Measurements from ENCODE around the gene TBX2. TPM values are rescaled to one million over a fixed set of nuclear protein-coding genes. Genes with fewer than 3 reads are reported as not detected.

Gene TBX2
- total RNA-seq, 6 donors from 2014 or later, result 22.4 to 130 (median 92.7) TPM

DNA sequence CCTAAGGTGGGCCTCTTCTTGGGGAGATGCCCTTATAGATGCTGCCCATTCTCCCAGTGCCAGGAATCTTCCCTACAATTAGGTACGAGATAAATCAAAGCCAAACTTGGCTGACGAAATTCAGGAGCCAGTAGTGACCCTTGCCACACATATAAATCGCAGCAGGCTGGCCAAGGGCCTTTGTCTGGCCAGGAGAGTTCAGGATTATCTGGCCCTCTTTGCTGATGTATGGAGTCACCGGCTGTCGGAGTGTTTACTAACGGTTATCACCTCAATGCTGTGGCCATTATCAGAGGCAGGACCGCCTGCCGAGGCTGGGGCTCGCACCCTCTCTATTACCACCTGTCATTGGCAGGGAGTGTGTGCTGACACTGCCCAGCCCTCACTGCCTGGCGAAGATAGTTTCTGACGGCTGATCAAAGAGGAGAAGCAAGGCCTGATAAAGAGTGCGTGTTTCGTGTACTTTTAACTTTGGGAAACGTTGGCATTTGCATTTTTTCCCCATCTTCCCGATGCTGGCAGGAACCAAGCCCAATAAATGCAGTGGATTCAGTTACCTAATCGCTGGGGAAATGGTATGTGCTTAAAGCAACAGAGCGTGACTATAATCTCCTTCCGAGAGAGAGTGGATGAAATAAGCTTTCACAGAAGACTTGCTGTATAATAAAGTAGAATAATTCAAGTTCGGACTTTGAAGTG lies 32.8 kb upstream of the TBX2 start:
- H3K27me3 ChIP-seq, result no peaks in the 10 kb centered on the region
- TF ChIP-seq POLR2A (IDR thresholded peaks at IDR 0.05) (no peak), EP300 (IDR thresholded peaks at IDR 0.05) (no peak), POLR2AphosphoS5 (IDR thresholded peaks at IDR 0.05) (no peak)
- TF ChIP-seq, protein P1, sequence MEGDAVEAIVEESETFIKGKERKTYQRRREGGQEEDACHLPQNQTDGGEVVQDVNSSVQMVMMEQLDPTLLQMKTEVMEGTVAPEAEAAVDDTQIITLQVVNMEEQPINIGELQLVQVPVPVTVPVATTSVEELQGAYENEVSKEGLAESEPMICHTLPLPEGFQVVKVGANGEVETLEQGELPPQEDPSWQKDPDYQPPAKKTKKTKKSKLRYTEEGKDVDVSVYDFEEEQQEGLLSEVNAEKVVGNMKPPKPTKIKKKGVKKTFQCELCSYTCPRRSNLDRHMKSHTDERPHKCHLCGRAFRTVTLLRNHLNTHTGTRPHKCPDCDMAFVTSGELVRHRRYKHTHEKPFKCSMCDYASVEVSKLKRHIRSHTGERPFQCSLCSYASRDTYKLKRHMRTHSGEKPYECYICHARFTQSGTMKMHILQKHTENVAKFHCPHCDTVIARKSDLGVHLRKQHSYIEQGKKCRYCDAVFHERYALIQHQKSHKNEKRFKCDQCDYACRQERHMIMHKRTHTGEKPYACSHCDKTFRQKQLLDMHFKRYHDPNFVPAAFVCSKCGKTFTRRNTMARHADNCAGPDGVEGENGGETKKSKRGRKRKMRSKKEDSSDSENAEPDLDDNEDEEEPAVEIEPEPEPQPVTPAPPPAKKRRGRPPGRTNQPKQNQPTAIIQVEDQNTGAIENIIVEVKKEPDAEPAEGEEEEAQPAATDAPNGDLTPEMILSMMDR (IDR thresholded peaks at IDR 0.05), result no peak
- ATAC-seq (ENCODE audit: low FRiP score in 2 of 2), result no peak

DNA sequence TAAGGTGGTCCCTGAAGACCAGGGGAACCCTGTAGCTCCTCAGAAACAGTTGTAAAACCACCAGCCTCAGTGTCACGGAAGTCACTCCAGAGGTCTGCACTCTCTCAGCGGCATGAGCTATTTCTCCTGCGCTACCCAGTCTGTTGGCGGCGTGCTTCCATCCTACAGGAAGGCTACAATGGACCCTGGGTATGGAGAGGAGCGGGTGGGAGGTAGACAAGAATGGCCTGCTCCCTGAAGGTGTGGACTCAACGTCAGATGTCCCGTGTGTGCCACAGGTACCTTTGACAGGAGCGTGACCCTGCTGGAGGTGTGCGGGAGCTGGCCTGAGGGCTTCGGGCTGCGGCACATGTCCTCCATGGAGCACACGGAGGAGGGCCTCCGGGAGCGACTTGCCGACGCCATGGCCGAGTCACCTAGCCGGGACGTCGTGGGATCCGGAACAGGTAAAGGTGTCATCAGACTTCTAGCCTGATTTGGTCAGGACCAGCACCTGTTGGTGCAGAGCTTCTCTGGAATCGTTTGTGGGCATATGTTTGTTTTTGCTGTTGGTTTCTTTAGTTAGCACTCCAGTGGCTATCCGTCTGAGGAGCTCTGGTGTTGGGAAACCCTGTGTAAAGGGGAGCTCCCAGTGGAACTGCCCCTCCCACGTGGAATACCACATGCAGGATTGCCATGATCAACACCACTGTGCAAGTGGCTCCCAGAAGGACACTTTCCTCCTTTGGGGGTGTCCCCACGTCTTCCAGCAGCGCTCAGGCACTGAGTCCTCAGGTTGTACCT lies 31.4 kb upstream of the TBX2 start:
- DNase-seq, result no peak
- Histone ChIP-seq H3K27me3 (no peaks in the 10 kb centered on the region), H3K27ac (no peak overlapping the region), H3K4me1 (no peaks in the 10 kb centered on the region), H3K9me3 (no peaks in the 10 kb centered on the region), H3K36me3 (no peaks in the 10 kb centered on the region), H3K4me3 (no peak overlapping the region)
- 92 to 93% methylated on average over 25 to 27 of the region's 27 CpGs for WGBS, 2 donors
- TF ChIP-seq, protein P1 (IDR thresholded peaks at IDR 0.05), result no peak
- no peak for TF ChIP-seq EP300 (IDR thresholded peaks at IDR 0.05)
- TF ChIP-seq POLR2A (IDR thresholded peaks at IDR 0.05), result no peak
- no peak for TF ChIP-seq POLR2AphosphoS5 (IDR thresholded peaks at IDR 0.05)
- no peak for ATAC-seq (ENCODE audit: low FRiP score in 2 of 2)

More for the DNA sequence above, 32.8 kb upstream of the TBX2 start:
- 73 to 81% methylated on average over 14 to 19 of the region's 19 CpGs for WGBS, 2 donors
- Histone ChIP-seq H3K4me1 (no peaks in the 10 kb centered on the region), H3K36me3 (no peaks in the 10 kb centered on the region), H3K27ac (no peak overlapping the region), H3K4me3 (no peak overlapping the region), H3K9me3 (no peaks in the 10 kb centered on the region)
- no peak for DNase-seq

DNA sequence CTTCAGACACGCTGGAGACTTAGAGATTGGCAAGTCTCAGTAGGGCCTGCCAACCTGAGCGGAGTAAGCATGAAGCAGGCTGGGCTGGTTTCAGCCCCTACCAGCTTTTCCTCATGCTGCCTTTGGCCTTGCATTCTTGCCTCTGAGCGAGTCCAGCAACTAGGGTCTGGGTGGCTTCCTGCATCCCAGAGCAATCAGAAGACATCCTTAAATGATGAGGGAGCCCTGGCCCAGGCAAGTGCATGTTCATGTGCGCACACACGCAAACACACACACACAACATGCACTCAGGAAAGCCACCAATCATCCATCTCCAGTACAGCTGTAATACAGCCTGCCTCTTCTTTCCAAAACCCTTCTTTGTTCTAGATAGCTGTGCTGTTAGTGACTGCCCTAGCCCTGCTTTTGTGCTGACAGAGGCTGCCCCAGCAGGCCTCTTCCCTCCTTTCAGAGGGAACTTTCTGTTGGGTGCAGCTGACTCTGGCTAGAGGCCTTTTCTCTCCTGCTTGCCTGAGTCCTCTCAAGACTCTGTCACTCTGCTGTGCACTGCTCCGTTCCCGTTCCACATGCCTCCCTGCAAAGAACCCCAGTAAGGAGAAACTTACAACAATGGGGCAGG lies 30.7 kb upstream of the TBX2 start:
- no peak overlapping the region for H3K27ac ChIP-seq
- no peaks in the 10 kb centered on the region for H3K4me1 ChIP-seq
- no peaks in the 10 kb centered on the region for H3K9me3 ChIP-seq
- H3K27me3 ChIP-seq, result no peaks in the 10 kb centered on the region
- TF ChIP-seq EP300 (IDR thresholded peaks at IDR 0.05) (no peak), POLR2A (IDR thresholded peaks at IDR 0.05) (no peak), POLR2AphosphoS5 (IDR thresholded peaks at IDR 0.05) (no peak)
- TF ChIP-seq, protein P1 (IDR thresholded peaks at IDR 0.05), result no peak
- ATAC-seq (ENCODE audit: low FRiP score in 2 of 2) (no peak), DNase-seq (no peak)
- H3K4me3 ChIP-seq, result no peak overlapping the region
- no peaks in the 10 kb centered on the region for H3K36me3 ChIP-seq
- 95 to 96% methylated on average over 5 to 7 of the region's 7 CpGs for WGBS, 2 donors

DNA sequence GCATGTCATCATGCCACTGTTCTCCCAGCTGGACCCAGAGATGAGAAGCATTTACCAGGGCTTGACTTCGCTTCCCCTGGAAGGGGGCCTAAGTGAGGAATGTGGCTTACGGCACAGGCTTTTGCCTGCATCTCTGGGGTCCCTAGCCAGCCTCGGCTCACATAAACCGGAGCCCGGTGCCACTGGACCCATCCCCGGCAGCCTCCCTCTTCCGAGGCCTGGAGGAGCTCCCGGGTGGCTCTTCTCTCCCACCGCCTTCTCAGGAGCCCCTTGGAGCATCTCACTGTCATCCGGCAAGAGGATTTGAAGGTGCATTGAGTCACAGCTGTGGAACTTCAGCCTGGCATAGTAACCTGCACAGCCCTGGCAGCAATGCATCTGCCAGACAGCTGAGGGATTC lies 29.9 kb upstream of the TBX2 start:
- TF ChIP-seq POLR2AphosphoS5 (IDR thresholded peaks at IDR 0.05) (no peak), EP300 (IDR thresholded peaks at IDR 0.05) (no peak)
- TF ChIP-seq, protein P1 (IDR thresholded peaks at IDR 0.05), result no peak
- DNase-seq (no peak), ATAC-seq (ENCODE audit: low FRiP score in 2 of 2) (no peak)
- H3K27me3 ChIP-seq, result no peaks in the 10 kb centered on the region
- 95 to 100% methylated on average over 2 to 10 of the region's 10 CpGs for WGBS, 2 donors
- no peak overlapping the region for H3K4me3 ChIP-seq
- no peaks in the 10 kb centered on the region for H3K4me1 ChIP-seq
- no peaks in the 10 kb centered on the region for H3K9me3 ChIP-seq
- H3K27ac ChIP-seq, result no peak overlapping the region
- no peaks in the 10 kb centered on the region for H3K36me3 ChIP-seq
